Posterior vena cava (tissue), 2 donors: ENCODE data around the gene KLK7. TPM values are rescaled to one million over a fixed set of nuclear protein-coding genes. Genes with fewer than 3 reads are reported as not detected.
"Not testable (repeated sequence)": the region's sequence is repeated elsewhere in the genome, so short reads cannot be mapped to it uniquely, and the experiment has no call there.

ENCODE experiments used
- DNase-seq: peaks from one replicate; pipeline ENCODE4 v3.0.0-alpha.2; 2020; ENCODE audit warnings: low spot score
- intact Hi-C, 2 donors: fragments of 100-400 bp; cut with DNase I; formaldehyde crosslinking; loops; one replicate each; pipeline versions ENCODE4 v1.14.1 to v1.14.2; 2022 to 2023
- total RNA-seq, 2 donors: library from RNA; stranded (reverse); fragmentation: NEBNext Ultra II Directional; extraction: Animal tissue kit (Norgen Biotek cat#: 25700); gene quantifications; one replicate each; pipeline ENCODE4 v1.2.1, GENCODE V29; 2021
- donor health status: DM: yes; HTN: yes; CAD: no.
- donor health status: DM: yes; HTN: yes; CAD: no.

Gene KLK7
- total RNA-seq, 2 donors from 2014 or later: not detected

DNA sequence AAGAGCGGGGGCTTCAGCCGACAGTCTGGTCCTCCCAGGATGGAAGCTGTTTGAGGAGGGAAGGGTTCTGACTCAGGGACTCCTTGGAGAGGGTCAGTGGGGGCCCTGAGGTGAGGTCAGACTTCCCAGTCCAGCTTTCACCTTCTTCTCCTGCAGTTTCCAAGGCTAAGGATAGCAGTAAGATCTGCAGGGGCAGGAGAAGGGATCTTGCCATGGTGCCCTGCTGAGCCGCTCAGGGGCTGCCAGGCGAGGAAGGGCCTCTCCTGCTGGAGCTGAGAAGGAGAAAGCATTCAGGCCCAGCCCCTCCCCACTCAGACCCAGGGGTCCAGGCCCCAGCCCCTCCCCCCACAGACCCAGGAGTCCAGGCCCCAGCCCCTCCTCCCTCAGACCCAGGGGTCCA lies 1.5 kb downstream of the KLK7 start:
- no peak for DNase-seq
- intact Hi-C loops: no loop called here

DNA sequence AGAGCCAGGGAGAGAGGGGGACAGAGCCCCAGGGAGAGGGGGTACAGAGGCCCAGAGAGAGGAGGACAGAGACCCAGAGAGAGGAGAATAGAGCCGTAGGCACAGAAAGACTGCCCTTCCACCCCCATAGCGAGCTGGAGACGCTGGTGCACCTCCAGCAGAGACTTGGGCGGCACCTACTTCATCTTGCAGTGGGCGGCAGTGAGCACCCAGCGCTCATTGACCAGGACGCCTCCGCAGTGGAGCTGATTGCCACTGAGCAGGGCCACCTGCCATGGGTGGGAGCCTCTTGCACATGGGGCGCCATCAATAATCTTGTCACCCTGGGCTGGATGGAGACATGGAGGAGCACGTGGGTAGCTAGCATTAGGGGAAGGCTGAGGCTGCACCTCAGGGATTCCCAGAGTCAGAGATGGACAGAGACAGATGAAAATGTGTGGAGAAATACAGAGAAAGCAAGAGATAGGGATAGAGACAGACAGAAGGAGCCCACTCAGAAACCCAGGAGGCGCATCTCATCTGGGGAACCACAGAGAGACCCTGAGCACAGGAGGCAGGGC lies 2.0 kb downstream of the KLK7 start:
- DNase-seq: no peak
- intact Hi-C loops: no loop called here

DNA sequence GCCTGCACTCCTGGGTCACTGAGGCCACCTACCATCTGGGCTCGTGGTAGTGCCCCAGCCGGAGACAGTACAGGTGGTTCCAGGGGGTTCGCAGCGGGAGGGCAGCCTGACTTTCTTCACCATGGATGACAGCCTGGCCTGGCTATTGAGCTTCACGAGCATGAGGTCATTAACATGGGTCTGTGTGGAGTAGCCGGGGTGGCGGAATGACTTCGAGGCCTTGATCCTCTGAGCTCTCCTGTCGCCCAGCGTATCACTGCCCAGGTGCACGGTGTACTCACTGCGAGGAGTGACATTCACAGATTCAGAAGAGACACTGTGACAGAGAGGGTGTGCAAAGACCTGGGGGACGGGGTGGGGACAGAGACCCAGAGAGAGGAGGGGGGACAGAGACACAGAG lies 3.5 kb downstream of the KLK7 start:
- no peak for DNase-seq
- intact Hi-C loops: no loop called here

DNA sequence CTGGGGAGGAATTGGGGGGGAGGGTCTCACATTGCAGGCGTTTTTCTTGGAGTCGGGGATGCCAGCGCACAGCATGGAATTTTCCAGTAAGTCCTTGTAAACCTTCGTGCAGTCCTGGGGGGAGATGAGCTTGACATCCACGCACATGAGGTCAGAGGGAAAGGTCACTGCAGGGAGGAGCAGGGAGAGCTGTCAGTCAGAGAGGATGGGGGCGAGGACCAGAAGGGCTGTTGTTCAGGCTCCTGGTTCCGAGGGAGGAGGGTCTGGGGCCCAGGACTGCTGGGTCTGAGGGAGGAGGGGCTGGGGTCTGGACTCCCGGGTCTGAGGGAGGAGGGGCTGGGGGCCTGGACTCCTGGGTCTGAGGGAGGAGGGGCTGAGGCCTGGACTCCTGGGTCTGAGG lies 4.0 kb downstream of the KLK7 start:
- intact Hi-C loops: no loop called here
- DNase-seq: no peak

DNA sequence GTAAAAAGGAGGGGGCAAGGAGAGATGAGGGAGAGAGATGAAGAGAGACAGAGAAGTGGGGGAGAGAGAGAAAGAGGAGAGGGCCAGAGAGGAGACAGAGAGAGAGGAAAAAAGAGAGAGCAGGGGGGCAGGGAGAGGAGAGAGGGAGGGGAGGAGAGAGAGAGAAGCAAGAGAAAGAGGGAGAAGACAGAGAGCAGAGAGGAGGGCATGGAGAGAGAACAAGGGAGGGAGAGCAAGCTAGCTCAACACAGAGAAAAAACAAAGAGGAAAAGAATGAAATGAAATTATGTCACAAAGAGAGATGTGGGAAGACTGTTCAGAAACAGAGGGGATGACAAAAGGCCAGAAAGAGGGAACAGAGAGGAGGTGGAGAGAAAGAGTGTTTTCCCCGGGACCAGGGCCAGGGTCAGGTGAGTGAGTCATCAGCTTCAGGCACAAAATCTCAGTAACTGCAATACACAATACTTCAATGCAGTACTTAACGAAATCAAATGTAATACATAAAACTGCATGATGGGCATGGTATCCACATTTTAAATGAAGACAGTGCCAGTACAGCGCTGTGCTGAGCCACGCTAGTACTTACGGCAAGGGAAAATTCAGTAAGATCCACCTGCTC lies 4.8 kb downstream of the KLK7 start:
- intact Hi-C loops: no loop called here
- no peak for DNase-seq

DNA sequence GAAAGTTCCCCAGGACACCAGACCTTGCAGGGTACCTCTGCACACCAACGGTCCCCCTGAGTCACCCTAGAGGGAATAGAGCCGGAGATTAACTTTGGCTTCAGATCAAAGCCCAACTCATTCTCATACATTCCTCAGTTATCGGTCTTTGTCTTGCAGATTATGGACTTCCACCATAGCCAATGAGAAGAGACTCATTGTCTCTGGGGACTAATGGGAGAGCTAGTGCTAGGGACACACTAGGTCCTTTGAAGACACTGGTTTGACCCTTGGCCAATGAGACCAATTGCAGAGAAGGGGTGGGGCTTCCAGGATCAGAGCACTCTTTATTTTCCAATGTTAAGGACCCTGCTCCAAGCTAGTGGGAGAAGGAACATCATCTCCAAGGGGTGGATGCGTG lies 6.1 kb downstream of the KLK7 start:
- DNase-seq: no peak
- intact Hi-C loops: no loop called here

DNA sequence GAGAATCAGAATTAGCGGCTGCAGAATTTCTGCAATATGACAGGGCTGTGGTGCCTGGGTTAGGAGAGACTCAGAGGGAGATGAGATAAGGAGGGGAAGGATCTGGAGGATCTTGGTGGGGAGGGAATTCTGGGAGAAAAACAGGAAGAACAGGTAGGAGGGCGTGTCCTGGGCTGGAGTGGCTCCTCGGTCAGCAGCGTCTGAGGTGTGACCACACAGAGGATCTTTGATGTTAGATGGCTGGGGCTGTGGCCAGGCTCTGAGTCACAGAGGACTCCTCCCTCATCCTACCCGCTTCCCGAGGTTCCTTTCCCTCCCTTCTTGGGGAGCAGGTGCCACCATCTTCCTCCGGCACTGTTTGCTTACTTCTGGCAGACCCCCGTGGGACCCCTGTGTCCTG lies 8.0 kb downstream of the KLK7 start:
- intact Hi-C loops: no loop called here
- DNase-seq: no peak

DNA sequence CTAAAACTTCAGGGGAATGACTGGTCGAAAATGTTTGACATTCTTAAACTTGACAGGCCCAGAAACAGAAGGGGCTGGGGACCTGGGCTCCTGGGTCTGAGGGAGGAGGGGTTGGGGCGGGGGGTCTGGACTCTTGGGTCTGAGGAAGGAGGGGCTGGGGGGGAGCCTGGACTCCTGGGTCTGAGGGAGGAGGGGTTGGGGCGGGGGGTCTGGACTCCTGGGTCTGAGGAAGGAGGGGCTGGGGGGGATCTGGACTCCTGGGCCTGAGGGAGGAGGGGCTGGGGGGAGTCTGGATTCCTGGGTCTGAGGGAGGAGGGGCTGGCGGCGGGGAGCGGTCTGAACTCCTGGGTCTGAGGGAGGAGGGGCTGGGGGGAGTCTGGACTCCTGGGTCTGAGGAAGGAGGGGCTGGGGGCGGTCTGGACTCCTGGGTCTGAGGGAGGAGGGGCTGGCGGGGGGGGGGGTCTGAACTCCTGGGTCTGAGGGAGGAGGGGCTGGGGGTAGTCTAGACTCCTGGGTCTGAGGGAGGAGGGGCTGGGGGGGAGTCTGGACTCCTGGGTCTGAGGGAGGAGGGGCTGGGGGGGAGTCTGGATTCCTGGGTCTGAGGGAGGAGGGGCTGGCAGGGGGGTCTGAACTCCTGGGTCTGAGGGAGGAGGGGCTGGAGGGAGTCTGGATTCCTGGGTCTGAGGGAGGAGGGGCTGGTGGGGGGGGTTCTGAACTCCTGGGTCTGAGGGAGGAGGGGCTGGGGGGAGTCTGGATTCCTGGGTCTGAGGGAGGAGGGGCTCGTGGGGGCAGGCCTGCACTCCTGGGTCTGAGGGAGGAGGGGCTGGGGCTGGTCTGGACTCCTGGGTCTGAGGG lies 8.8 kb downstream of the KLK7 start:
- no peak for DNase-seq
- intact Hi-C loops: no loop called here

DNA sequence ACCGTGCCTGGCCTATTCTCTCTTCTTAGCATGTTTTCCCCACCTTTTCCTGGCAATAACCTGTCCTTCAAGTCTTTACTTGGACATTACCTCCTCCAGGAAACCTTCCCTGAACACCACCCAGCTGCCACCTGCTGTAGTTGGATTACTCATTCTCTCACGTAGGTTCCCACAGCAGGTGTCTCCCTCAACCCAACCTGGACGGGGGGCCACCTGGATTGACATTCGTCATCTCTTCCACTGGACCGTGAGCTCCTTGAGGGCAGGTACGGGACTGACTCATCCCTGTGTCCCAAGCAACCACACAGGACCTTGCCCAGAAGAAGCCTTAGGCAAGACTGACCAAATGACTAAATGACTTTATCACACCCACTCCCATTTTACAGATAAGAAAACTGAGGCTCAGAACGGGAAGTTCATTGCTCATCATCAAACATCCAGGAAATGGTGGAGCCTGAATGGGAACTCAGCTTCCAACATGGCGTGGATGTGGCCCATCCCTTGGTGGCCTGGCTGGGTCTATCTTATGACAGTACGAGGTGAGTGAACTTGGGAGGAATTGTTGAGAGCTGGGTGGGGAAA lies 10.8 kb downstream of the KLK7 start:
- DNase-seq: no peak

DNA sequence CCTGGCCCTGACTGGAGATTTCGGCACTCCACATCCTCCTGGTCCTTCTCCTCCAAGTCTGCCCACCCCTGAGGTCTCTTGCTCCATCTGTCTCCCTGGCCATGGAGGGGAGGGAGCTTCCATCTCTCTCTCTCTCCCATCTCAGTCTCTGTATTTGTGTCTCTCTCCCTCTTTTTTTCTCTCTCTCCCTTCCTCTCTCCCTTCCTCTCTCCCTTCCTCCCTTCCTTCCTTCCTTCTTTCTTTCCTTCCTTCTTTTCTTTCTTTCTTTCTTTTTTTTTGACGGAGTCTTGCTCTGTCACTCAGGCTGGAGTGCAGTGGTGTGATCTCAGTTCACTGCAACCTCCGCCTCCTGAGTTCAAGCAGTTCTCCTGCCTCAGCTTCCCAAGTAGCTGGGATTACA lies 13.9 kb downstream of the KLK7 start:
- DNase-seq, intact Hi-C loops: not testable (repeated sequence)

More for the DNA sequence above, 10.8 kb downstream of the KLK7 start:
- intact Hi-C loops: no loop called here

DNA sequence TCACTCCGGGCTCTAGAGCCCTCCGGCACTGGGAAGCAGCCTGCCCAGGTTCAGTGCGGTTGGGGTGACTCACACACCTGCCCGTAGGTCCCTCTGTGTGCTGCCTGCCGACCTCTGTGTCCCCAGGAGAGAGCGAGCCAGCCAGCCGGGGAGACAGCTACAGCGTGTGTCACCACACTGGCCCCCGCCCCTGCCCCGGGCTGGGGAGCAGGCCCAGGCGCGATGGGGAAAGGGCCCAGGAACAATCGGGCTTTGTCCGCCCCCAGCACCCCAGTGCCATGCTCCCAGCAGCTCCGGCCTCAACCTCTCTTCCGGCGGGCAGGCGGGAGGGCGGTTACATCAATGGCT lies 14.3 kb downstream of the KLK7 start, which contains the start of gene KLK6:
TSS of gene KLK6 (minus strand) at position 179 of the 348 bp plus-strand sequence. CDS start 1,487 bp downstream, outside the sequence.
- DNase-seq: no peak
- intact Hi-C loops: no loop called here

DNA sequence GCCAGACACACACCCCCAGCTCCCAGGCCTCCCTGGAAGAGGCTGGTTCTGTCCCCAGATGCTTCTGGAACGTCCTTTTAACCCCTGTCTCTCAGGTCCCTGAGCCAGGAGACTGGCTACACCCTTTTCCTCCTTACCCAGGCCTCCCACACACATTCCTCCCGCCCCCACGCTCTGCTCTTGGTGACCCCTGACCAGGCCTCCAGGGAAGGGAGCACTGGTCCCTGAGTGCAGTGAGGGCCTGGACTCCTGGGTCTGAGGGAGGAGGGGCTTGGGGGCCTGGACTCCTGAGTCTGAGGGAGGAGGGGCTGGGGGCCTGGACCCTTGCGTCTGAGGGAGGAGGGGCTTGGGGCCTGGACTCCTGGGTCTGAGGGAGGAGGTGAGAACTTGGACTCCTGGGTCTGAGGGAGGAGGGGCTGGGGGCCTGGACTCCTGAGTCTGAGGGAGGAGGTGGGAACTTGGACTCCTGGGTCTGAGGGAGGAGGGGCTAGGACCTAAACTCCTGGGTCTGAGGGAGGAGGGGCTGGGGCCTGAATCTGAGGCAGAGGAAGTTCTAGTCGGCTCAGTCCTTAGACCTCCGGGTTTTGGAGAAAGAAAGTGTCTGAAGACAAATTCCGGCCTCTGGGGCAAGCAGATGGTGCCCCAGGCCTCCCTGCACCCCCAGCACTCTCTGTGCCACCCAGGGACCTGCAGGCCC lies 14.9 kb downstream of the KLK7 start:
- intact Hi-C loops: no loop called here

DNA sequence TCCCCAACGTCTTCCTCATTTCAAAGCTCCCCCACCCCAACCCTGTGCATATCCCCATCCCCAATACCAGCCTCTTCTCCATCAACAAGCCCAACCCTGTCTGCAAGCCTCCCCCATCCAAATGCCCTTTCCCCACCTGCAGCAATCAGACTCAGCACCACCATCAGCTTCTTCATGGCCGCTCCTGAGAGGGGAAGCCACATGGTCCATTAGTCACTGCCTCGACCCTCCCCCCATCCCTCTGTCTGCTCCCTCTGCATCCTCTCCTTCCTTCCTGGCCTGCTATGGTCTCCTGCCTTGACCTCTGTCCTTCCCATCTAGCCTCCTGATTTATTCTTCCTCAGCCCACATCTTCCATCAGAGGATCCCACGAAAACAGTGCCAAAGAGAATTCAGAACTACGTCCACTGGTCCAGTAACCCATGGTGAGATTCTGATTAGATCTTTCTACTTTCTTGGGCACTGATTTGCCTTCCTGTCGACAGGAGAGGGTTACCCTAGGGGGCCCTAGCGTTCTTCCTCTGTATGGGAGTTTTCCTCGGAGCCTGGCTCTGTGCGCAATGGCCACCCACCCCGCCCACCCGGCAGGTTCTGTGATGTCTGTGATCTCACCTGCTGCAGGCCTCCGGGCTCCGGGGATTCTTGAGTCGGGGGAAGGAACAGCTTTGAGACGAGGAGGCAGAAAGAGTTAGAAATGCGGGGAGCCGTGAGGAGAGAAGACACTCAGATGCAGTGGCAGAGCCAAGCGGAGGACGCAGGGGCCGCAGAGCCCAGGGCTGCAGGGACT lies 15.6 kb downstream of the KLK7 start:
- DNase-seq: no peak
- intact Hi-C loops: no loop called here

More for the DNA sequence above, 14.9 kb downstream of the KLK7 start:
- DNase-seq: no peak

DNA sequence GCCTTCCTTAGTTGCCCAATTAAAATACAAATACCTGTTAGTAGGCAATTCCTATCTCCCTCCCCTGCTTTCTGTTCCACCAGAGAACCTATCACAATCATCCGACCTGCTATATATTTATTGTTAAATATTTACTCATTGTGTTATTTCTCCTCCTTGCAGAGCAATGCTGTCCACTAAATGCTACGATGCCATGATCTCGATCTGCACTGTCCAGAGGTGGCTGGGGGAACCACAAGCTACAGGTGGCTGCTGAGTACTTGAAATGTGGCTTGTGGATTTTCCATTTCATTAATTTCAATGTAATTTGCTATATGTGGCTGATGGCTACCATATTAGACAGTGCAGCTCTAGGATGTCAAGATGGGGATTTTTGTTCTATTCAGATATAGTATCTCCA lies 19.5 kb downstream of the KLK7 start:
- intact Hi-C loops: no loop called here
- DNase-seq: no peak

DNA sequence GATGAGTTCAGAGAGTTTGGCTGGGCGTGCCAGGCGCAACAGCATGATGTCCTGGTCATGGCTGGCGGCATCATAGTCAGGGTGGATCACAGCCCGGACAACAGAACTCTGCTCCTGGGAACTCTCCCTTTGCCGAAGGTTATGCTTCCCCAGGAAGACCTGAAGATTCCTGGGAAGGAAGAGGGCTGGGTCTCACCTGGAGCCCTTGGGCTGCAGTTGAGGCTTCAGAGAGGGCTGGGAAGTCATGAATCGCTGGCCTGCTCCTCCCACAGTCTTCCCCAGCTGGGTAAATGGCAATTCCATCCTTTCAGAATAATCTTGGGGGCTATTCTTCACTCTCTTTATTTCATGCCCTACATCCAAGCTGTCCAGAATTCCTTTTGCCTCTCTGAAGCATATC lies 20.3 kb downstream of the KLK7 start:
- DNase-seq: no peak
- intact Hi-C loops: no loop called here

DNA sequence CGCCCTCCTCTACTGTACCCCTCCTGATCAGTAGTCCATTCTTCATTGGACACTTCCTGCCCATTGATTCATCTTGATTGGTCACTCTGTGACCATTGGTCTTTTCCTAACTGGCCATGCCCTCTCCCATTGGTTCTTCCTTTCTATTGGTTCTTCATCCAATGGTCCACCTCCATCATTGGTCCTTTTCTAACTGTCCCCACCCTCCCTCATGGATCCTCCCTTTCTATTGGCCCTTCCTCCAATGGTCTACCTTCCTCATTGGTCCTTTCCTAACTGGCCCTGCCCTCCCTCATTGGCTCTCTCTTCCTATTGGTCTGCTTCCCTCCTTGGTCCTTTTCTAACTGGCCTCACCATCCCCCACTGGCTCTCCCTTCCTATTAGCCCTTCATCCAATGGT lies 21.5 kb downstream of the KLK7 start:
- DNase-seq: no peak
- intact Hi-C loops: no loop called here

DNA sequence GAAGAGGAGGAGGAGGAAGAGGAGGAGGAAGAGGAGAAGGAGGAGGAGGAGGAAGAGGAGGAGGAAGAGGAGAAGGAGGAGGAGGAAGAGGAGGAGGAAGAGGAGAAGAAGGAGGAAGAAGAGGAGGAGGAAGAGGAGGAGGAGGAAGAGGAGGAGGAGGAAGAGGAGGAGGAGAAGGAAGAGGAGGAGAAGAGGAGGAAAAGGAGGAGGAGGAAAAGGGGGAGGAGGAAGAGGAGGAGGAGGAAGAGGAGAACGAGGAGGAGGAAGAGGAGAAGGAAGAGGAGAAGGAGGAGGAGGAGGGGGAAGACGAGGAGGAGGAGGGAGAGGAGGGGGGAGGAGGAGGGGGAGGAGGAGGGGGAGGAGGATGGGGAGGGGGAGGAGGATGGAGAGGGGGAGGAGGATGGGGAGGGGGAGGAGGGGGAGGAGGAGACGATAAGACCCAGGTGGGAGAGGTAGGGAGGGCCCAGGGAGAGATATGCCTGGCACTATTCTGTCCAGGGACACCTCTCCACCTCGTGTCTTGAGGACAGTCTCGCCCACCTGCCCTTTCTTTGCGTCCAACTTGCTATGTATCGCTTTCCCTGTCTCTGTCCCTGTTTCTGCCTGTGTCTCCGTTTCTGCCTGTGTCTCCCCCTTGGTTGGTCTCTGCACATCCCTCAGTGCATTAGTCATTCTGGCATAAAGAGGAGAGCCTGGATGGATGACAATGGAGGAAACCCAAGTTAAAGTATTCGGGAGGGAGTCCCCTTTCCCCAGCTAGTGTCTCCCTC lies 23.8 kb downstream of the KLK7 start:
- DNase-seq: no peak
- intact Hi-C loops: no loop called here

DNA sequence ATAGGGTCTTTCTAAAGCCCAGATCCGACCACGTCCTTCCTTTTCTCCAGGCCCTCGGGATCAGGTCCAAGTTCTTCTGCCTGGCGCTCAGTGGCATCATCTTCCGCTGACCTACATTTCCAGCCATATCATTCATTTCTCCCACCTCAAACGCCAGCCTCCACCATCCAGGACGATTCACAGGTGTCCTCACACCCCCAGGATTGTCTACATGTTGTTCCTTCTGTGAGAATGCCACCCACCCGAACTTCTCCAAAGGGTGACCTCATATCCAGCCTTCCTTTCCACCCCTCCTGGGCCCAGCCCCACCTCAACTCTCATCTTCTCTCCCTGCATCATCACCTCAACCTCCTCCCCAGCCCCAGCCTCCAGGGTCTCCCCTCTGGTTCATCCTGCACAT lies 26.1 kb downstream of the KLK7 start:
- intact Hi-C loops: no loop called here
- no peak for DNase-seq
